Natural killer cell (primary cell): ENCODE measurements around the gene VAC14. TPM values are rescaled to one million over a fixed set of nuclear protein-coding genes. Genes with fewer than 3 reads are reported as not detected.

Experiments
- ATAC-seq, 3 donors: fragments of 150-1000 bp in 2 of 3; fragments of 200-7000 bp in 1 of 3; cut with Tn5 transposase; 1 replicate in 1 of 3; 2 replicates in 2 of 3; pipeline ENCODE4 v1.10.0; 2021; ENCODE audit warnings: mild to moderate bottlenecking in 2 of 3, moderate library complexity in 2 of 3
- DNase-seq, 2 donors: peaks; one replicate each; pipeline versions ENCODE4 v3.0.0 to v3.0.0-alpha.2; 2013 to 2021; ENCODE audit warnings: mixed read lengths in 1 of 2
- H3K27ac ChIP-seq: one replicate; pipeline ENCODE4 v1.5.1; 2013; ENCODE audit warnings: mild to moderate bottlenecking, low read length
- H3K27me3 ChIP-seq: one replicate; pipeline ENCODE4 v1.6.1; 2013; ENCODE audit warnings: low read length; ENCODE audit not compliant: control insufficient read depth, insufficient read depth
- H3K36me3 ChIP-seq: one replicate; pipeline ENCODE4 v1.6.1; 2013; ENCODE audit warnings: low read length; ENCODE audit not compliant: control insufficient read depth, insufficient read depth
- H3K4me1 ChIP-seq: one replicate; pipeline ENCODE4 v1.6.1; 2013; ENCODE audit warnings: low read length; ENCODE audit not compliant: control insufficient read depth, insufficient read depth
- H3K4me3 ChIP-seq: one replicate; pipeline ENCODE4 v1.5.1; 2013; ENCODE audit warnings: low read length
- H3K9me3 ChIP-seq: one replicate; pipeline ENCODE4 v1.6.1; 2013; ENCODE audit warnings: low read length; ENCODE audit not compliant: control insufficient read depth, insufficient read depth
- H3K27ac Mint-ChIP-seq, 2 donors: one replicate each; pipeline ENCODE4 v1.8.0; 2022; ENCODE audit warnings: mild to moderate bottlenecking in 2 of 2, mixed read lengths in 2 of 2, moderate library complexity in 1 of 2
- H3K27me3 Mint-ChIP-seq, 2 donors: one replicate each; pipeline ENCODE4 v1.8.0; 2022; ENCODE audit warnings: low read depth in 2 of 2, mixed read lengths in 2 of 2
- H3K36me3 Mint-ChIP-seq: one replicate; pipeline ENCODE4 v1.8.0; 2022; ENCODE audit warnings: mixed read lengths
- H3K4me1 Mint-ChIP-seq, 2 donors: one replicate each; pipeline ENCODE4 v1.8.0; 2022; ENCODE audit warnings: mixed read lengths in 2 of 2
- H3K4me3 Mint-ChIP-seq: one replicate; pipeline ENCODE4 v1.8.0; 2022; ENCODE audit warnings: mild to moderate bottlenecking, moderate library complexity, mixed read lengths
- H3K9me3 Mint-ChIP-seq, 2 donors: one replicate each; pipeline ENCODE4 v1.8.0; 2022; ENCODE audit warnings: mixed read lengths in 2 of 2
- WGBS: methylation state at CpG from one replicate; pipeline ENCODE4 v1.1.7; 2013; ENCODE audit warnings: missing lambda C conversion rate; ENCODE audit not compliant: insufficient coverage; 5-methylcytosine and 5-hydroxymethylcytosine counted together
- intact Hi-C: fragments of 100-400 bp; cut with micrococcal nuclease; formaldehyde crosslinking; loops from one replicate; pipeline ENCODE4 v1.14.2; 2022
- total RNA-seq, 4 donors: library from RNA; stranded (reverse); fragments of 120-200 nt in 1 of 4; gene quantifications; one replicate each; pipeline versions ENCODE4 v1.2.3 to v1.2.4, GENCODE V29; 2013 to 2022
- TF ChIP-seq, protein P1 (sequence below): fragments of 200-600 bp; IDR thresholded peaks from one replicate; pipeline ENCODE4 v1.8.0; 2022; ENCODE audit warnings: antibody characterized with exemption

VAC14 gene
- total RNA-seq, 3 donors from 2014 or later (not counting 1 experiment from before 2014, with no cell fraction given) = 33.9 to 45.6 (median 43.4) TPM

GRCh38 chr16:70770291-70770625 is 30.7 kb downstream of the VAC14 start:
- Histone ChIP-seq H3K36me3 (peaks cover 34% of the 10 kb centered on the region), H3K4me1 (no peaks in the 10 kb centered on the region), H3K4me3 (no peak overlapping the region), H3K27me3 (no peaks in the 10 kb centered on the region), H3K9me3 (no peaks in the 10 kb centered on the region), H3K27ac (no peak overlapping the region)
- Mint-ChIP-seq H3K27ac (no peak overlapping the region), H3K36me3 (no peaks in the 10 kb centered on the region), H3K9me3 (no peaks in the 10 kb centered on the region), H3K4me3 (no peak overlapping the region), H3K4me1 (no peaks in the 10 kb centered on the region), H3K27me3 (no peaks in the 10 kb centered on the region)
- TF ChIP-seq, protein P1, sequence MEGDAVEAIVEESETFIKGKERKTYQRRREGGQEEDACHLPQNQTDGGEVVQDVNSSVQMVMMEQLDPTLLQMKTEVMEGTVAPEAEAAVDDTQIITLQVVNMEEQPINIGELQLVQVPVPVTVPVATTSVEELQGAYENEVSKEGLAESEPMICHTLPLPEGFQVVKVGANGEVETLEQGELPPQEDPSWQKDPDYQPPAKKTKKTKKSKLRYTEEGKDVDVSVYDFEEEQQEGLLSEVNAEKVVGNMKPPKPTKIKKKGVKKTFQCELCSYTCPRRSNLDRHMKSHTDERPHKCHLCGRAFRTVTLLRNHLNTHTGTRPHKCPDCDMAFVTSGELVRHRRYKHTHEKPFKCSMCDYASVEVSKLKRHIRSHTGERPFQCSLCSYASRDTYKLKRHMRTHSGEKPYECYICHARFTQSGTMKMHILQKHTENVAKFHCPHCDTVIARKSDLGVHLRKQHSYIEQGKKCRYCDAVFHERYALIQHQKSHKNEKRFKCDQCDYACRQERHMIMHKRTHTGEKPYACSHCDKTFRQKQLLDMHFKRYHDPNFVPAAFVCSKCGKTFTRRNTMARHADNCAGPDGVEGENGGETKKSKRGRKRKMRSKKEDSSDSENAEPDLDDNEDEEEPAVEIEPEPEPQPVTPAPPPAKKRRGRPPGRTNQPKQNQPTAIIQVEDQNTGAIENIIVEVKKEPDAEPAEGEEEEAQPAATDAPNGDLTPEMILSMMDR = no peak
- ATAC-seq = no peak
- intact Hi-C loops = no loop called here
- DNase-seq = no peak
- WGBS = 98% methylated on average over 9 of the region's 9 CpGs

- Histone ChIP-seq H3K27ac (no peak overlapping the region), H3K36me3 (peaks cover 35% of the 10 kb centered on the region), H3K4me3 (no peak overlapping the region), H3K4me1 (no peaks in the 10 kb centered on the region), H3K9me3 (no peaks in the 10 kb centered on the region), H3K27me3 (no peaks in the 10 kb centered on the region)
- Mint-ChIP-seq H3K36me3 (no peaks in the 10 kb centered on the region), H3K4me1 (no peaks in the 10 kb centered on the region), H3K27ac (no peak overlapping the region), H3K9me3 (no peaks in the 10 kb centered on the region), H3K4me3 (no peak overlapping the region), H3K27me3 (no peaks in the 10 kb centered on the region)
- ATAC-seq (no peak), DNase-seq (no peak)
- intact Hi-C loops = no loop called here
- TF ChIP-seq, protein P1 = no peak
- 96% methylated on average over 8 of the region's 8 CpGs for WGBS
These were observed 31.2 kb downstream of the VAC14 start for GRCh38 chr16:70769761-70770160.

GRCh38 chr16:70769131-70769530 is 31.8 kb downstream of the VAC14 start:
- Mint-ChIP-seq H3K4me3 (no peak overlapping the region), H3K36me3 (no peaks in the 10 kb centered on the region), H3K4me1 (no peaks in the 10 kb centered on the region), H3K27me3 (no peaks in the 10 kb centered on the region), H3K27ac (no peak overlapping the region), H3K9me3 (no peaks in the 10 kb centered on the region)
- Histone ChIP-seq H3K27ac (no peak overlapping the region), H3K27me3 (no peaks in the 10 kb centered on the region), H3K4me1 (no peaks in the 10 kb centered on the region), H3K4me3 (no peak overlapping the region), H3K36me3 (peaks cover 34% of the 10 kb centered on the region), H3K9me3 (no peaks in the 10 kb centered on the region)
- no peak for ATAC-seq
- 97% methylated on average over 8 of the region's 8 CpGs for WGBS
- intact Hi-C loops = no loop called here
- TF ChIP-seq, protein P1 = no peak
- DNase-seq = no peak

GRCh38 chr16:70768203-70768580 is 32.8 kb downstream of the VAC14 start:
- intact Hi-C loops = no loop called here
- H3K4me3 ChIP-seq = no peak overlapping the region
- ATAC-seq (no peak), DNase-seq (no peak)
- no peak overlapping the region for H3K27ac ChIP-seq
- Mint-ChIP-seq H3K4me3 (no peak overlapping the region), H3K9me3 (no peaks in the 10 kb centered on the region), H3K36me3 (no peaks in the 10 kb centered on the region), H3K27ac (no peak overlapping the region), H3K27me3 (no peaks in the 10 kb centered on the region), H3K4me1 (no peaks in the 10 kb centered on the region)
- TF ChIP-seq, protein P1 = no peak
- 90% methylated on average over 5 of the region's 5 CpGs for WGBS
- peaks cover 34% of the 10 kb centered on the region for H3K36me3 ChIP-seq
- H3K27me3 ChIP-seq = no peaks in the 10 kb centered on the region
- H3K9me3 ChIP-seq = no peaks in the 10 kb centered on the region
- H3K4me1 ChIP-seq = no peaks in the 10 kb centered on the region
